HG03108 (cell line): Measurements from ENCODE around the gene SEPTIN12.
"Not testable (repeated sequence)": the region's sequence is repeated elsewhere in the genome, so short reads cannot be mapped to it uniquely, and the experiment has no call there.

ENCODE experiments used
- ATAC-seq: cut with Tn5 transposase; IDR thresholded peaks from one replicate; pipeline ENCODE4 v1.9.1; 2021; ENCODE audit warnings: moderate library complexity; ENCODE audit not compliant: unreplicated experiment

SEPTIN12 gene

DNA sequence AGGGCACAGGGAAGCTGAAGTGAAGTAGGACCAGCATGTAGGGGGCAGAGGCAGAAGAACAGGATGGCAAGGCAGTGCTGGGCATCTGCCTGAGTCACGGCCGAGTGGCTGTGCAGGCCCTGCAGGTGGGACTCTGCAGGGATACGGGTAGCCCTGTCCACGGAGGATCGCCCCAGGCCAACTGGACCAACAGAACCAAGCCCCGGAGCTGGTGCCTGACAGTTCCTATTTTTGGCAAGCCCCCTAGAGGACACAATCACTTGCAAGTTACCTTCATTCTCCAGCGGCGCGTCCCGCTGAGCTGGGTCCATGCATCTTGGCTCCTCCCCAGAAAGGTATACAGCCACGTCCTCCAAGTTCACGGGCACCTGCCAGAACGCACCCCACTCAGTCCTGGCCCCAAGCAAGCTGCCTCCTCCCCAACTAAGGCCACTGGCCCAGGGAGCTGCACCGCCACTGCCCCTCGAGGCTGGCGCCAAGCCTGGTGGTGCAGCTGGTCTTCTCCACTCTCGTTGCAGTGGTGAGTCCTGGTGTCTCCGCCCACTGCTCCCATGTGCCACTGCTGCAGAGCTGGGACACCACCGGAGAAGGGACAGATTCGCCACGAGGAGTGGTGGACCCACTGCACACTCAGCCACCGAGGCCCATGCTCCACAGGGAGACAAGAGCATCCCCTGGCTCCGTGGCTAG, 27.8 kb downstream of the SEPTIN12 start:
- ATAC-seq, result no peak

DNA sequence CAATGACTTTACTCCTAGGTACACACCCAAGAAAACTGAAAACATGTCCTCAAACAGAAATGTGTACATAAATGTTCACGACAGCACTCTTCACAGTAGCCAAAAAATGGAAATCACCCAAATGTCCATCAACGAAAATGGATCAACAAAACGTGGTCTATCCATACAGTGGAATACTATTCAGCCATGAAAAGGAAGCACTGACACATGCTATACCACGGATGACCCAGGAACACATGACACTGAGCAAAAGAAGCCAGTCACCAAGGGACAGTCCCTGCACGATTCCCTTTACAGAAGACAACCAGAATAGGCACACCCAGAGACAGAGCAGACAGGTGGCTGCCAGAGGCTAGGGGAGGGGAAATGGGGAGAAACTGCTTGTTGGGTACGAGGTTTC, 32.5 kb downstream of the SEPTIN12 start:
- no peak for ATAC-seq

DNA sequence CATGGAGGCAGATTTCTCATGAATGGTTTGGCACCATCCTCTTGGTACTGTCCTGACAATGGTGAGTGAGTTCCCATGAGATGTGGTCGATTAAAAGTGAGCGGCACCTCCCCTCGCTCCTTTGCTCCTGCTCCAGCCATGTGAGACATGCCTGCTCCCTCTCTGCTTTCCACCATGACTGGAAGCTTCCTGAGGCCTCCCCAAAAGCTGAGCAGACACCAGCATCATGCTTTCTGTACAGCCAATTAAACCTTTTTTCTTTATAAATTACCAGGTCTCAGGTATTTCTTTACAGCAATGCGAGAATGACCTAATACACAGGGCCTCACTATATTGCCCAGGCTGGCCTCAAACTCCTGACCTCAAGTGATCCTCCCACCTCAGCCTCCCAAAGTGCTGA, 33.3 kb downstream of the SEPTIN12 start:
- no peak for ATAC-seq

DNA sequence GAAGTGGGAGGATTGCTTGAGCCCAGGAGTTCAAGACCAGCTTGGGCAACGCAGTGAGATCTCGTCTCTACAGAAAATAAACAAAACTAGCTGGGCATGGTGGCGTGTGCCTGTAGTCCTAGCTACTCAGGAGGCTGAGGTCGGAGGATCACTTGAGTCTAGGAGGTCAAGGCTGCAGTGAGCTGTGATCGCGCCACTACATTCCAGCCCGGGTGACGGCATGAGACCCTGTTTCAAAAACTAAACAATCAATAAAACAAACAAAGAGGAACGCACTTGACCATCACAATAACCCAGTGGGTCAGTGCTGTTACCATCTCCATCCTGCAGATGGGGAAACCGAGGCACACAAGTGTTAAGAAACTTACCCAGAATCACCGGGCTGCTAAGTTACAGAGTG, 34.9 kb downstream of the SEPTIN12 start:
- no peak for ATAC-seq

DNA sequence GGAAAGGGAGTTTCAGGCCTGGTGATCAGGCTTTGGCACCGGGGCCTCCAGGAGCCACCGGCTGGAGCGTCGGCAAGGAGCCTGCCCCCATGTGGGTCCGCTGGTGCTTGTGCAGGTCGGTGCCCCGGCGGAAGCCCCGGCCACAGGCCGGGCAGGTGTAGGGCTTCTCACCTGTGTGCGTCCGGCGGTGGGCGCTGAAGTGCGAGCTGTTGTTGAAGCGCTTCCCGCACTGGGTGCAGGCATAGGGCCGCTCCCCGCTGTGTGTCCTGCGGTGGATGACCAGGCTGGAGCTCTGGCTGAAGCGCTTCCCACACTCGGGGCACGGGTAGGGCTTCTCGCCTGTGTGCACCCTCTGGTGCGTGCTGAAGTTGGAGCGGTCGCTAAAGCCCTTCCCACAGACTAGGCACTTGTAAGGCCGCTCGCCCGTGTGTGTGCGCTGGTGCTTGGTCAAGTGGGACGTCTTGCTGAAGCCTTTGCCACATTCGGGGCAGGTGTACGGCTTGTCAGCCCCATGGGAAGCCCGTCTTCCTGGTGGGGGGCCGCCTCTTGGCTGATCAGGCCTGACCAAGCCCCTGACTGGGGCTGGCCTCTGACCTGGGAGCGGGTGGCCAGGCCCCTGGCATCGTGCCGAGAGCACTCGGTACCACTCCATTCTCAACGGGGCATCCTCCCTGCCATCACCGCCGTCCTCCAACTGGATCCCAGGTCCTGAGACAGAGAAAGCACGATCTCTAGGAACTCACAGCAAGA, 35.6 kb downstream of the SEPTIN12 start:
- ATAC-seq, result no peak

DNA sequence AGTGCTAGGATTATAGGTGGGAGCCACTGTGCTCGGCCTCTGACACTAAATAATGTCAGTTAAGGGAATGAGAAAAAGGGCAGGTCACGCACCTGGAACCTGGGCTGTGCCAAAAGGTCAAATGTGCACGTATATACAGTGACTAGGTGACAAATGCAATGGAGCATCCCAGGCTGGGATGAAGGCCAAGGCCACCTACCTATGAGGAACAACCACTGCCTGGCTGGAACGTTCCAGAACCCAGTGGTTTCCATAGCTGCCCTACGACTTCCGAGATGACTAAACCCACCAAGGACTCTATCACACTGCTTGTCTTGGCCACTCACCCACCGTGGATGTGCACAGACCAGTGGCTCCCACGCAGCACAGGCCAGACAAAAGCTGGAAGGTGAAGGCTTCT, 37.2 kb downstream of the SEPTIN12 start:
- ATAC-seq, result no peak

DNA sequence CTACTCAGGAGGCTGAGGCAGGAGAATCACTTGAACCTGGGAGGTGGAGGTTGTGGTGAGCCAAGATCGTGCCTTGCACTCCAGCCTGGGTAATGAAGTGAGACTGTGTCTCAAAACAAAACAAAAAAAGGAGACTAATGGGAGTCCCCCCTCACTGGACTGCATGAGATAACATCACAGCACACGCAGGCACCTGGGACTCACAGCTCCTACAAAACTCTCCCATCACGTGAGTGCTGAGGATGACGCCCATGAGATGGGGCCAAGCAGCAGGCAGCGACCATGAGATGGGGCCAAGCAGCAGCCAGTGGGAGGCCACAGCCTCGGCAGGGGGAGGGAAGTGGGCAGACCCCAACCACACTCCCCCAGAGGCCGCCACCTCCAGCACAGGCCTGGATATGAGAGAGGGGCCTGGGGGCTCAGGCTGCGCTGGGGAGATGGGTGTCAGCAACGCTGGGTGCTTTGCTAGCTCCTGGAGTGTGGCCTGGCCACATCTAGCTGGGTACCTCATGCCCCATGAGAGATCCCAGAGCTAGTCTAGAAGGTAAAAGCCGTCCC, 38.4 kb downstream of the SEPTIN12 start:
- no peak for ATAC-seq

DNA sequence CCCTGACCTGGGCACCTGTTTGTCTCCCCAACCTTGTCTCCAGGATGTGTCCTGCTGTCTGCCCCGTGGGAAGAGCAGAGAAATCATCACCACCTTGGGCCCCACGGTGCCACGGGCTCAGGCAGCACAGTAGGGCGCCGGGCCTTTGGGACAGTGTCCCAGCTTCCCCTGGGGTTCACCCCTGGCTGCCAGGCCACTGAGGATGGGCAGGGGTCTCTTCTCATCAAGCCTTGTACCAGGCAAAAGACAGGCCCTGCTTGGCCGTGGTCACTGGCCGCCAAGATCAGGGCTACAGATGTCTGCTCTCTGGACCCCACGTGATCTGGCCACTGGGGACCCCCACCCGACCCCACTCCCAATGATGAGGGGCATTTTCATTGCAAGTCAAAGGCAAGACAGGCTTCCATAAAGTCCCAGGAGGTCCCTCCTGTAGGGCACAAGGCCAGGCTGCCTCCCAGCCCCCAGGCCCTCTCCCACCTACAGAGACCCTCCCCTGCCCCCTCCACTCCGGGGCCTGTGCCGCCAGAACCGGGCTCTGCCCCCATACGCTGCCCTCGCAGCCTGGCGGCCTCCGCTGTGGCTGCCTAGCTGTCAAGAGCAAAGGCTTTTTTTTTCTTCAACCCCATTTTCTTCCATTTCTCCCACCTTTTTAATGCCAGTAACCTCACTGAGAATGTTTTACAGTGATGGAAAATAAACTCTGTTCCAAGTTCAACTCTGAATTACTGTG, 39.3 kb downstream of the SEPTIN12 start:
- ATAC-seq, result no peak

DNA sequence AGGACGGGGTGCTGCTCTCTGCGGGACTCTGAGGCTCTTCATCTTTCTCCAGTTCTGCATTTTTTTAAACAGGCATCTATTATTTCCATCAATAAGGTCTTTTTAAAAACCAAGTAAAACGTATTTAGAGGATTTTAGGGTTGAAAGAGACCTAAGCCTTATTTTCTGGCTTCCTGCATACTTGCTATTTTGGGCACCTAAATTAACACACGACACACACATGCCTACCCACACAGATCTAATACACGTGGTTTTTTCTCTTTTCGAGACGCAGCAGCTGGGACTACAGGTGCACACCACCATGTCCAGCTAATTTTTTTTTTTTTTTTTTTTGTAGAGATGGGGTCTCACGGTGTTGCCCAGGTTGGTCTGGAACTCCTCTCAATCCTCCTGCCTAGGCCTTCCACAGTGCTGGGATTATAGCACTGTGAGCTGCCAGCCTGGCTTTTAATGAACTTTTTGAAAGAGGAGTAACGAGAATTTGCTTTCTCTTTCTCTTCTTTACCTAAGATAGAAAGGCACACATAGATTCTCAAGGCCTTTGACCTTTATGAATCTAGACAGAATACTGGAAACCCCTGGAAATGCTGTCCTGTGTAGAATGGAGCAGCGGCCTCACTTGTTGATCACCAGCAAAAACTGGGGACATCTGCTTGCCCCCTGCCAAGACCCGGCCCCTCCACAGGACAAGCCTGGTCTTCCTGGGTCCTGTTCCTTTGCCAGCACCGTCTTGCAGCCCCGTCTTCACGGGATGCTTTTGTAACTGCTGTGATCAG, 40.1 kb downstream of the SEPTIN12 start:
- ATAC-seq, result no peak

DNA sequence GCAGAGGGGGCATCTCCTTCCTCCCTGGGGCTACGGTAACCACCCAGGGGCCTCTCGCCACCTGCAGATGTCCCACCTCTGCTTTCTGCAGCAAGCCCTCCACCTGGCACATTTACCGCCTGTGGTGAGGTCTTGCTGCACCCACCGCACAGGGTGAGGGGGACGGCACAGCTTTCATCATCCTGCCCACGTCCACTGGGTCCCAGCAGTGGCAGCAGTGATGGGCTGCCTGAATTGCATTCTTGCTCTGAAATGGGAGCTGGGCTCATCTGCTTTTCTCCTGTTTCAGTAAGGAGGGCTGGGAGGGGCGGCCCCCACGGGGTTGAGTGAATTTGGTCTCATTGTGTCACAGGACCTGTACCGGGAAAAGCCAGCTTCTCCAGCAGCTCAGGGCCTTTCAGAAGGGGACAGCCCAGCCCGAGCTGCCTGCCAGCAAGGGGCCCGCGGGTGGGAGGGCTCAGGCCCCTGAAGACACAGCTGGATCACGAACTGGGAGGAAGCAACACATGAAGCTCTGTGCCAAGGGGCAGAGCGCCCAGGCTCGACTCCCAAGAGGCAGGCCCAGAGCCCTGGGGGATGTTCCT, 41.1 kb downstream of the SEPTIN12 start:
- no peak for ATAC-seq

DNA sequence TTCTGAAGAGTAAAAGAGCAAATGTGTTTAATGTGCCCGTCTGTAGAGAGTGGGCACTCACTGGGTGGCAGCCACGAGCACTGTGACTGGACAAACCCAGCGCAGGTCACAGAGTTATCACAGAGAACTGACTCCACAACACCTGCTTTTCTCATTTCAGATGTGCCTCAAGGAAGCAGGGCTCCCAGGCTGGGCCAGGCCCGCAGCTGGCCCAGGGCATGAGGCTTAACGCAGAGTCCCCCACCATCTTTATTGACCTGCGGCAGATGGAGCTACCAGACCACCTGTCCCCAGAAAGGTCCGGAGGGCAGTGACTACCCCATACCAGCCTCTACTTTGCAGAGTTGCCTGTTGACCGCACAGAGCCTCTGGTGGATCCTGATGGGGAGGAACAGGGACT, 41.9 kb downstream of the SEPTIN12 start:
- ATAC-seq, result no peak

DNA sequence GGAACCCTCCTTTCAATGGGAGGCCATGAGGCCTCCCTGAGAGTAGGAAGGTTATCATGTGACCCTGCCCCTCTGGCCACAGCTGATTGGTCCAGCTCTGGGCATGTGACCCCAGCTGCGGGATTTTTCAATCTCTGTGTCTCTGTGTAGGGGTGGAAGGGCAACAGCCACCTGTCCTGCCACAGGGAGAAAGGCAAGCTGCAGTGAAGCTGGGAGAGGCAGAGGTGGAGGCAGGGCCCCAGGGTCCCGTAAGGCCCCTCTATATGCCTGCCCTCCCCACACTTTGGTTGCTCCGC, 42.9 kb downstream of the SEPTIN12 start:
- ATAC-seq, result no peak

DNA sequence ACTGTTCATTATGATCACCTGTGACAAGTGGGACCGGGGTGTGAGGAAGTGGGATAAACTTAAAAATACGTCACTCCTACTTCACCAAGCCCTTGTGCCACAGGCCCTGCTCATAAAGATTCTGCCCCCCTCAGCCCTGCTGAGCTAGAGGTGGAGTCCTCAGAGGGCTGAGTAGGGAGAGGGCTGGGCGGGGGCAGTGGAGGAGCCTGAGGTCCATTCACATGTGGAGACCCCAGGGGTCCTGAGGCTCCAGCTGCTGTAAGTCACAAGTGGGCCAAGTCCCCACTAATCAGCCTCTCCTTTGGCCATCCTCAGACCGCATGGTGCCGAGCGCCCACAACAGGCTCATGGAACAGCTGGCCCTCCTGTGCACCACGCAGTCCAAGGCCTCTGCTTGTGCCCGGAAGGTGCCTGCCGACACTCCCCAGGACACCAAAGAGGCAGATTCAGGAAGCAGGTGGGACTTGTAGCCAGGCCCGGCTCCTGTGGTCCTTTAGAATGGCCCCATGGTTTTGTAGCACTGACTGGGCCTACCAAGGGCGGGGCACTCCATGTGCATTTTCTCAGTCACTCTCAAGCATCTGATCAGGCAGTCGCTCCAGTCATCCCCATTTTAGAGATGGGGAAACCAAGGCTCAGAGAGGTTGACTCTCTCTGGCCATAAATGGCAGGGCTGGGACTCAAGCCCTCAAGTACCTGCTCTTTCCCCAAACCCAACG, 43.4 kb downstream of the SEPTIN12 start:
- ATAC-seq, result no peak

DNA sequence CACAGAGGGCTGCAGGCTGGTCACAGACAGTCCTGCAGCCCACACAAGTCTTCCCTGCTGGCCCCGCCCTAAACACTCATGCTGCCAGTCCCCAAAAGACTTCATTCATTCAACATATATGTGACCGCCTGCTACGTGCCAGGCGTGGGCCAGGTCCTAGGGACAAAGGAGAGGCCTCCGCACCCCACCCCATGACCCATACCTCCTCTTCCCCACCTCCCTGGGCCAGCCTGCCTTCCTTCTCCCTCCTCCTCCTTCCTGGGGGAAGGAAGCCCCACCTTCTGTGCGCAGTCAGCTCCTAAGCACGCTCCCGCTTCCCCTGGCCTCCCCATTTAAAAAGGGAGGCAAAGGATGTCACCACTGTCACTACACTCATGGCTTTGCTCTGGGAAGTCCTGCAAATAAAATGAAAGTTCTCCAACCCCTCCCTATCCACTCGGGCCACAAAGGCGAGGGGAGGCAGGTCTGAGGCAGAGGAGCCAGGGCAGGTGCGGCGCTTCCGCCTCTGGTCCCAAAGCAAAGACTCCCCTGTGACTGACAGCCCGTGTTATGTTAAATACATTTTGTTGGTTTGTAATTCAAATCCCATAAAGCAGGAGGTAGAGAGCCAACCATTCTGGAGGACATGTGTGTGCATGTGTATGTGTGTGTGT, 44.8 kb downstream of the SEPTIN12 start:
- ATAC-seq, result no peak

DNA sequence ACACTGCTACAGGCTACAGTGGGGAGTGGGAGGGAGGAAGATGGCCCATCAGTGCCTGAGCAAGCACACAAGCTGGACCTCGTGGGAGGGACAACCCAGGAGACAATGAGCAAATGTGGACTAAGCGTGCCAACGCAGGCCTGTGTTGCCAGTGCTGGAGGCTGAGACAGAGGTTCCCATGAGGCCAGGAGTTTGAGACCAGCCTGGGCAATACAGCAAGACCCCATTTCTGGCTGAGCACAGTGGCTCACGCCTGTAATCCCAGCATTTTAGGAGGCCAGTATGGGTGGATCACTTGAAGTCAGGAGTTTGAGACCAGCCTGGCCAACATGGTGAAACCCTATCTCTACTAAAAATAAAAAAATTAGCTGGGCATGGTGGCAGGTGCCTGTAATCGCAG, 49.8 kb downstream of the SEPTIN12 start:
- not testable (repeated sequence) for ATAC-seq

DNA sequence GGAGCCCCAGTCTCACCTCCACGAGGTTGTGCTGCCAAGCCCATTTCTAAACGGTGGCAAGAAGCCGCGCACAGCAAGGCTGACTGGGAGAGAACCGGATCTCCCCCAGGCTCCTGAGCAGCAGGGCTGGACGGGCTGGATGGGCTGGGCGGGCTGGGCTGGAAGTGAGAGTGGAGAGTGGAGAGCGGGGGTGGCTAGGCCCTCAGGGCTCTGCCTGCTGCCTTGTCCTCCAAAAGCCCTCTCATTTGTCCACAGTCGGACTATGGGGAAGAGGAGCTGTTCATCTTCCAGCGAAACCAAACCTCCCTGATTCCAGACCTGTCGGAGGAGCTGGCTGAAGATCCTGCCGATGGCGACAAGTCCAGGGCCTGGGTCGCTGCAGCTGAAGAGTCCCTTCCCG, 50.6 kb downstream of the SEPTIN12 start:
- no peak for ATAC-seq

DNA sequence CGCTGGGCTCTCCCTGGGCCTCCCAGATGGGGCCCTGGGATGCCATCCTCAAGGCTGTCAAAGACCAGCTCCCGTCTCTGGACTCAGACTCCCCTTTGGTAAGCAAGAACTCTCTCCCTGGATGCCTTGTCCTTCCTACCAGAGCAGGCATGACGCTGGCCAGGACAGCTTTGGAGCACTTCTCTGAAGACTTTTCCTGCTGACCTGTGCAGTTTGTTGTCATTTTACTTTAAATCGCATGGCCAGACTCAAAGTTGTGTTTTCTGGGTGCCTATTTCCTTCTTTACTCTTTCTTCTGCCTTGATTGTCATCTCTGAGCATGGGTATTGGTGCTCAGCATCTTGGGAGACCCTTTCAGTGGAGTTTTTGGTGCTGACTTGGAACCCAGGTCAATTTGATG, 51.6 kb downstream of the SEPTIN12 start:
- ATAC-seq, result no peak

DNA sequence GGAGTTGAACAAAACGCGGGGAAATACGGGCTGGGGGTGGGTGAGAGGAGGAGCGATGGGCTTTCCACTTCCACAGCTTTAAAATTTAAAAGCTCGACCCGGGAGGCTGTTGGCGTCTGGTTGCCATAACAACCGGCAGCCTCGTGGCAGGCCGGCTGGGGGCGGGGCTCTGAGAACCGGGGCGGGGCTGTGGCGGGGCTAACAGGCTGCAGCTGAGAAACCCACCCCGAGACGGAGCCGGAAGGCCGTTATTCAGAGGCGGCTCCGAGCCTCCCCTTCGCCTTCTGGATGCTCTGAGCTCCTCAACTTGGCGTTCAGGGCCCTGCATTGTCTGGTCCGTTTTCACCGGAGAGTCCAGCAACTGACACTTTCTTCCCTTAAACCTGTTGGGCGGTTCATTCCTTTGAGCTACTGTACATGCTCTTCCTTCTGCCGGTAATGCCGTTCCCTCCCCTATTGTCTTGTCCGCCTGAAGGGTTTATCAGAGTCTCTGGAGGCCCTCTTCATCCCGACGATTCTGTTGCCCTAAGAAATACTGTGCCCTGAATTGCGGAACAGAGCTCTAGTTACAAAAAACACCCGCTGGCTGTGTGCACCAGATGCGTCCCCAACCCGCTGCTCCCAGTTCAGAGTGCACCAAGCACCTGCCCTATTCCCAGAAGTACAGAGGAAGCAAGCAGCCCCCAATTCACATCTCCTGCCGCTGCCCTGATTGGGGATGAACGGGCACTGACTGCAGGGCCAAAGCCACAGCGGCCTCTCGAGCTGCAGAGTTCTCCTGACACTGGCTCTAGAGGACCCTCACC, 53.2 kb downstream of the SEPTIN12 start:
- peak; percentile 47 for ATAC-seq
